ENCODE results near the gene SPARC. TPM values are rescaled to one million over a fixed set of nuclear protein-coding genes. Genes with fewer than 3 reads are reported as not detected.

SPARC gene
- total RNA-seq, 1 experiment from 2014 or later, result 418 TPM

DNA sequence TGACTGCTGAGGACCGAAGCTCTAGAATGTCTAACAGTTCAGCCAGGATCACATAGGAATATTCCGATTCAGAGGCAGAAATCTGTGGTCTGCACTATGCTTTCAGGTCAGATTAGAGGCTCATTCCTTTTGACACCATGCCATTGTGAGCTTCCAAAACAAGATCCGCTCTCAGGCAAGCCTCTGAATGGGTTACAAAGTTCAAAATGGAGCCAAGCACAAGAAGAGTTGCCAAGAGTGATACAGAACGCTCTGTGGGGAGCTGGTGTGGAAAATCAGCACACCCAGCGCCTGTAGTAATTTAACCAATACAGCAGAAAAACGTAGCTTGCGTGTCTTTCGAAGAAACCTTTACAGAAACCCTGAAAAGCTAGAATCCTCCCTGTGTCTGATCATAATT is 62.2 kb downstream of the SPARC start (continued):
- TF ChIP-seq ZNF121 (CRISPR knock-in tag; IDR thresholded peaks at IDR 0.05) (no peak), MYBL2 (CRISPR knock-in tag; IDR thresholded peaks at IDR 0.05) (no peak)
- TF ChIP-seq, protein P1, sequence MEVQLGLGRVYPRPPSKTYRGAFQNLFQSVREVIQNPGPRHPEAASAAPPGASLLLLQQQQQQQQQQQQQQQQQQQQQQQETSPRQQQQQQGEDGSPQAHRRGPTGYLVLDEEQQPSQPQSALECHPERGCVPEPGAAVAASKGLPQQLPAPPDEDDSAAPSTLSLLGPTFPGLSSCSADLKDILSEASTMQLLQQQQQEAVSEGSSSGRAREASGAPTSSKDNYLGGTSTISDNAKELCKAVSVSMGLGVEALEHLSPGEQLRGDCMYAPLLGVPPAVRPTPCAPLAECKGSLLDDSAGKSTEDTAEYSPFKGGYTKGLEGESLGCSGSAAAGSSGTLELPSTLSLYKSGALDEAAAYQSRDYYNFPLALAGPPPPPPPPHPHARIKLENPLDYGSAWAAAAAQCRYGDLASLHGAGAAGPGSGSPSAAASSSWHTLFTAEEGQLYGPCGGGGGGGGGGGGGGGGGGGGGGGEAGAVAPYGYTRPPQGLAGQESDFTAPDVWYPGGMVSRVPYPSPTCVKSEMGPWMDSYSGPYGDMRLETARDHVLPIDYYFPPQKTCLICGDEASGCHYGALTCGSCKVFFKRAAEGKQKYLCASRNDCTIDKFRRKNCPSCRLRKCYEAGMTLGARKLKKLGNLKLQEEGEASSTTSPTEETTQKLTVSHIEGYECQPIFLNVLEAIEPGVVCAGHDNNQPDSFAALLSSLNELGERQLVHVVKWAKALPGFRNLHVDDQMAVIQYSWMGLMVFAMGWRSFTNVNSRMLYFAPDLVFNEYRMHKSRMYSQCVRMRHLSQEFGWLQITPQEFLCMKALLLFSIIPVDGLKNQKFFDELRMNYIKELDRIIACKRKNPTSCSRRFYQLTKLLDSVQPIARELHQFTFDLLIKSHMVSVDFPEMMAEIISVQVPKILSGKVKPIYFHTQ (CRISPR knock-in tag; IDR thresholded peaks at IDR 0.05), result no peak

- Mint-ChIP-seq H3K27me3 (ENCODE audit: low read depth) (no peaks in the 10 kb centered on the region; the same call in 1 of the 2 replicates), H3K36me3 (no peaks in the 10 kb centered on the region), H3K4me1 (peaks cover 29% of the 10 kb centered on the region), H3K27ac (no peak overlapping the region), H3K9me3 (peaks cover 4% of the 10 kb centered on the region; the same call in 1 of the 2 replicates), H3K4me3 (no peak overlapping the region)
- CTCF ChIA-PET, result interaction anchor here (1.3 to 1.9 kb wide), 2 partner anchors 30 to 36 kb away, joined by 6 to 7 read pairs; no protein-coding TSS in a partner anchor
- DNase-seq (ENCODE audit: low spot score) (no peak), ATAC-seq (no peak)
- POLR2A ChIA-PET, result no interaction called here
- TF ChIP-seq FOXP1 (CRISPR knock-in tag; IDR thresholded peaks at IDR 0.05; ENCODE audit: borderline replicate concordance) (no peak), ZBTB43 (CRISPR knock-in tag; IDR thresholded peaks at IDR 0.05) (no peak), CTCF (IDR thresholded peaks at IDR 0.05) (no peak), CREB1 (CRISPR knock-in tag; IDR thresholded peaks at IDR 0.05) (no peak), ZBTB21 (CRISPR knock-in tag; IDR thresholded peaks at IDR 0.05; ENCODE audit: borderline replicate concordance) (no peak), PRRX2 (CRISPR knock-in tag; IDR thresholded peaks at IDR 0.05) (no peak), TCF7 (CRISPR knock-in tag; IDR thresholded peaks at IDR 0.05; ENCODE audit: low read depth) (no peak), IRF1 (CRISPR knock-in tag; IDR thresholded peaks at IDR 0.05) (no peak), E2F4 (CRISPR knock-in tag; IDR thresholded peaks at IDR 0.05; ENCODE audit: borderline replicate concordance, low read depth) (no peak), EMX1 (CRISPR knock-in tag; IDR thresholded peaks at IDR 0.05) (no peak), ESRRA (CRISPR knock-in tag; IDR thresholded peaks at IDR 0.05; ENCODE audit: borderline replicate concordance) (no peak), NFYB (CRISPR knock-in tag; conservative IDR thresholded peaks at IDR 0.05; ENCODE audit: low read depth) (no peak), TEAD1 (CRISPR knock-in tag; IDR thresholded peaks at IDR 0.05) (no peak), ZNF263 (CRISPR knock-in tag; IDR thresholded peaks at IDR 0.05; ENCODE audit: low read depth) (no peak), SMAD3 (CRISPR knock-in tag; IDR thresholded peaks at IDR 0.05; ENCODE audit: borderline replicate concordance) (no peak), NFATC4 (CRISPR knock-in tag; IDR thresholded peaks at IDR 0.05) (no peak), ZNF281 (CRISPR knock-in tag; IDR thresholded peaks at IDR 0.05) (no peak)
- TF ChIP-seq, protein P2, sequence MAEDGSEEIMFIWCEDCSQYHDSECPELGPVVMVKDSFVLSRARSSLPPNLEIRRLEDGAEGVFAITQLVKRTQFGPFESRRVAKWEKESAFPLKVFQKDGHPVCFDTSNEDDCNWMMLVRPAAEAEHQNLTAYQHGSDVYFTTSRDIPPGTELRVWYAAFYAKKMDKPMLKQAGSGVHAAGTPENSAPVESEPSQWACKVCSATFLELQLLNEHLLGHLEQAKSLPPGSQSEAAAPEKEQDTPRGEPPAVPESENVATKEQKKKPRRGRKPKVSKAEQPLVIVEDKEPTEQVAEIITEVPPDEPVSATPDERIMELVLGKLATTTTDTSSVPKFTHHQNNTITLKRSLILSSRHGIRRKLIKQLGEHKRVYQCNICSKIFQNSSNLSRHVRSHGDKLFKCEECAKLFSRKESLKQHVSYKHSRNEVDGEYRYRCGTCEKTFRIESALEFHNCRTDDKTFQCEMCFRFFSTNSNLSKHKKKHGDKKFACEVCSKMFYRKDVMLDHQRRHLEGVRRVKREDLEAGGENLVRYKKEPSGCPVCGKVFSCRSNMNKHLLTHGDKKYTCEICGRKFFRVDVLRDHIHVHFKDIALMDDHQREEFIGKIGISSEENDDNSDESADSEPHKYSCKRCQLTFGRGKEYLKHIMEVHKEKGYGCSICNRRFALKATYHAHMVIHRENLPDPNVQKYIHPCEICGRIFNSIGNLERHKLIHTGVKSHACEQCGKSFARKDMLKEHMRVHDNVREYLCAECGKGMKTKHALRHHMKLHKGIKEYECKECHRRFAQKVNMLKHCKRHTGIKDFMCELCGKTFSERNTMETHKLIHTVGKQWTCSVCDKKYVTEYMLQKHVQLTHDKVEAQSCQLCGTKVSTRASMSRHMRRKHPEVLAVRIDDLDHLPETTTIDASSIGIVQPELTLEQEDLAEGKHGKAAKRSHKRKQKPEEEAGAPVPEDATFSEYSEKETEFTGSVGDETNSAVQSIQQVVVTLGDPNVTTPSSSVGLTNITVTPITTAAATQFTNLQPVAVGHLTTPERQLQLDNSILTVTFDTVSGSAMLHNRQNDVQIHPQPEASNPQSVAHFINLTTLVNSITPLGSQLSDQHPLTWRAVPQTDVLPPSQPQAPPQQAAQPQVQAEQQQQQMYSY (CRISPR knock-in tag; IDR thresholded peaks at IDR 0.05), result no peak
These were observed 64.2 kb downstream of the SPARC start for GRCh38 chr5:151622367-151623088.
